HepG2 (cell line): ENCODE data around the gene HSPB3. TPM values are rescaled to one million over a fixed set of nuclear protein-coding genes. Genes with fewer than 3 reads are reported as not detected.

Experiments
- ATAC-seq: fragments of 200-7000 bp; cut with Tn5 transposase; 3 replicates; pipeline ENCODE4 v1.9.1; 2020; ENCODE audit warnings: mild to moderate bottlenecking, moderate library complexity
- BruUV-seq: library from RNA; stranded (reverse); fragments of 400-500 nt; replicated peaks from 2 replicates; lab custom pipeline; 2021; lab: Mats Ljungman, UMichigan
- CTCF ChIA-PET: fragments of 300-600 bp; formaldehyde crosslinking; extraction: SDS; loops from one replicate; lab custom pipeline; 2021; ENCODE audit warnings: low total read pairs, inconsistent platforms, low intra/inter-chr PET ratio; lab: Yijun Ruan, JAX
- POLR2A ChIA-PET: fragments of 350-600 bp; sonication (Branson Sonifier 250); formaldehyde crosslinking; loops from one replicate; lab custom pipeline; 2020; ENCODE audit warnings: antibody characterized with exemption, inconsistent platforms; lab: Yijun Ruan, JAX
- DNase-seq: peaks from one replicate; pipeline ENCODE4 v3.0.0-alpha.2; 2015; ENCODE audit warnings: low spot score
- FAIRE-seq: peaks from 3 replicates; lab custom pipeline; 2011; peaks lifted over from hg19 to GRCh38; lab: Jason Lieb, UNC
- H2AFZ ChIP-seq: one replicate; pipeline ENCODE4 v1.6.1; 2011; ENCODE audit warnings: low read length, inconsistent platforms
- H3K27ac ChIP-seq: fragments of 300-600 bp; 3 replicates; pipeline ENCODE4 v1.8.0; 2011; ENCODE audit warnings: mixed run types, mild to moderate bottlenecking, mixed read lengths, low read length, inconsistent platforms; ENCODE audit not compliant: insufficient read depth; ENCODE audit errors: extremely low read length
- H3K27me3 ChIP-seq, 2 experiments: fragments of 200-600 bp in 1 of 2; 2 replicates in 1 of 2; 3 replicates in 1 of 2; pipeline versions ENCODE4 v1.6.0 to v1.8.0; 2011; ENCODE audit warnings: low read length in 2 of 2, mild to moderate bottlenecking in 2 of 2, moderate library complexity in 2 of 2, inconsistent platforms in 1 of 2; ENCODE audit not compliant: insufficient read depth in 2 of 2, control insufficient read depth in 1 of 2
- H3K36me3 ChIP-seq, 2 experiments: fragments of 200-600 bp in 1 of 2; replicated peaks in 1 of 2; 2 replicates in 1 of 2; 3 replicates in 1 of 2; pipeline versions ENCODE4 v1.5.1 to v1.8.0; 2011; ENCODE audit warnings: low read length in 2 of 2, inconsistent platforms in 1 of 2; ENCODE audit not compliant: insufficient read depth in 2 of 2, control insufficient read depth in 1 of 2
- H3K4me1 ChIP-seq: 2 replicates; pipeline ENCODE4 v1.5.1; 2012; ENCODE audit warnings: low read length, inconsistent platforms; ENCODE audit not compliant: insufficient read depth
- H3K4me2 ChIP-seq: 2 replicates; pipeline ENCODE4 v1.6.0; 2011; ENCODE audit warnings: low read depth, low read length, inconsistent platforms
- H3K4me3 ChIP-seq, 3 experiments: fragments of 200-600 bp in 1 of 3; sonication (generic), shearing (Covaris generic) in 1 of 3; replicated peaks in 1 of 3; 2 replicates each; pipeline ENCODE4 v1.5.1; 2011 to 2016; ENCODE audit warnings: low read length in 3 of 3, inconsistent platforms in 2 of 3, low read depth in 2 of 3, mild to moderate bottlenecking in 2 of 3, control low read depth in 1 of 3, mixed read lengths in 1 of 3; ENCODE audit not compliant: insufficient read depth in 1 of 3
- H3K79me2 ChIP-seq: one replicate; pipeline ENCODE4 v1.6.1; 2011; ENCODE audit warnings: low read length, inconsistent platforms; ENCODE audit not compliant: insufficient read depth
- H3K9ac ChIP-seq: 2 replicates; pipeline ENCODE4 v1.6.0; 2011; ENCODE audit warnings: mild to moderate bottlenecking, low read depth, low read length, inconsistent platforms; ENCODE audit not compliant: insufficient read depth
- H3K9me3 ChIP-seq: 2 replicates; pipeline ENCODE4 v1.5.1; 2012; ENCODE audit warnings: mild to moderate bottlenecking, low read length
- H4K20me1 ChIP-seq: 2 replicates; pipeline ENCODE4 v1.6.0; 2011; ENCODE audit warnings: inconsistent platforms, mild to moderate bottlenecking, low read length, moderate library complexity; ENCODE audit not compliant: insufficient read depth
- ARNTL ChIP-seq: sonication (generic); formaldehyde crosslinking; IDR thresholded peaks from 2 replicates; pipeline ENCODE4 v1.4.0; 2020; ENCODE audit warnings: mild to moderate bottlenecking, missing genetic modification reagents
- FOXK2 ChIP-seq: fragments of 450-650 bp; IDR thresholded peaks from 2 replicates; pipeline ENCODE4 v1.6.1; 2016
- MEF2D ChIP-seq: sonication (generic); formaldehyde crosslinking; IDR thresholded peaks from 2 replicates; pipeline ENCODE4 v1.5.1; 2020; ENCODE audit warnings: mild to moderate bottlenecking, missing genetic modification reagents
- PAX8 ChIP-seq: sonication (generic); formaldehyde crosslinking; IDR thresholded peaks from 2 replicates; pipeline ENCODE4 v1.8.0; 2022; ENCODE audit warnings: mild to moderate bottlenecking, missing genetic modification reagents, borderline replicate concordance
- PHF8 ChIP-seq: sonication (generic); formaldehyde crosslinking; IDR thresholded peaks from 2 replicates; pipeline ENCODE4 v1.5.0; 2020; ENCODE audit warnings: missing genetic modification reagents
- SOX6 ChIP-seq, 2 experiments: fragments of 450-650 bp in 1 of 2; sonication (generic) in 1 of 2; formaldehyde crosslinking in 1 of 2; IDR thresholded peaks; 2 replicates each; pipeline versions ENCODE4 v1.4.0 to v1.6.1; 2017 to 2020; ENCODE audit warnings: antibody characterized with exemption in 1 of 2, mild to moderate bottlenecking in 1 of 2, missing genetic modification reagents in 1 of 2
- ZBTB1 ChIP-seq: sonication (generic); formaldehyde crosslinking; IDR thresholded peaks from 2 replicates; pipeline ENCODE4 v1.4.0; 2020; ENCODE audit warnings: missing genetic modification reagents, borderline replicate concordance
- ZMYM3 ChIP-seq: sonication (generic); formaldehyde crosslinking; IDR thresholded peaks from 2 replicates; pipeline ENCODE4 v1.5.1; 2020; ENCODE audit warnings: mild to moderate bottlenecking, missing genetic modification reagents
- ZNF20 ChIP-seq: sonication (generic); formaldehyde crosslinking; IDR thresholded peaks from 2 replicates; pipeline ENCODE4 v1.4.0; 2020; ENCODE audit warnings: mild to moderate bottlenecking, moderate library complexity, missing genetic modification reagents
- ZNF230 ChIP-seq: sonication (generic); formaldehyde crosslinking; IDR thresholded peaks from 2 replicates; pipeline ENCODE4 v1.4.0; 2020; ENCODE audit warnings: mild to moderate bottlenecking, missing genetic modification reagents
- ZNF567 ChIP-seq: sonication (generic); formaldehyde crosslinking; IDR thresholded peaks from 2 replicates; pipeline ENCODE4 v1.8.1; 2023; ENCODE audit warnings: mild to moderate bottlenecking, missing genetic modification reagents, borderline replicate concordance
- ZNF788 ChIP-seq: sonication (generic); formaldehyde crosslinking; IDR thresholded peaks from 2 replicates; pipeline ENCODE4 v1.5.0; 2020; ENCODE audit warnings: mild to moderate bottlenecking, missing genetic modification reagents, borderline replicate concordance
- WGBS: methylation state at CpG from one replicate; pipeline ENCODE4 v1.1.6; 2017; ENCODE audit warnings: low lambda C conversion rate; 5-methylcytosine and 5-hydroxymethylcytosine counted together
- in situ Hi-C: cut with HindIII; loops from 2 replicates; pipeline ENCODE4 v1.10.0; 2017; ENCODE audit warnings: low pct_unique_long_range_greater_than_20kb; ENCODE audit not compliant: extremely low pct_ligation_motif_present
- intact Hi-C: fragments of 100-400 bp; cut with micrococcal nuclease; formaldehyde crosslinking; loops from one replicate; pipeline ENCODE4 v1.10.0; 2022; ENCODE audit not compliant: unreplicated experiment
- polyA plus RNA-seq, 8 experiments: library from polyadenylated mRNA; depleted of rRNA in 3 of 8; stranded (reverse) in 7 of 8; unstranded in 1 of 8; fragments of >200 nt; fragmentation: Illumina TruSeq in 4 of 8; extraction: Trizol in 4 of 8; gene quantifications; 2 replicates each; pipeline versions ENCODE4 v1.2.1 to v1.2.3, GENCODE V29; 2011 to 2016; ENCODE audit warnings: low read depth in 4 of 8, missing spikeins in 1 of 8, mixed read lengths in 1 of 8; ENCODE audit not compliant: insufficient read depth in 1 of 8
- total RNA-seq, 5 experiments: library from RNA; depleted of rRNA; stranded (reverse); fragments of >200 nt; fragmentation: Illumina TruSeq; extraction: Trizol; gene quantifications; 2 replicates each; pipeline ENCODE4 v1.2.3, GENCODE V29; 2016; ENCODE audit warnings: low read depth in 1 of 5
- TF ChIP-seq, protein P1 (sequence below): sonication (generic); formaldehyde crosslinking; IDR thresholded peaks from 2 replicates; pipeline ENCODE4; 2020; ENCODE audit warnings: missing genetic modification reagents, mild to moderate bottlenecking, borderline replicate concordance
- TF ChIP-seq, protein P2 (sequence below): sonication (generic); formaldehyde crosslinking; IDR thresholded peaks from 2 replicates; pipeline ENCODE4 v1.5.0; 2020; ENCODE audit warnings: mild to moderate bottlenecking, missing genetic modification reagents
- TF ChIP-seq, protein P3 (sequence below): IDR thresholded peaks from 2 replicates; pipeline ENCODE4 v1.6.1; 2012; ENCODE audit warnings: inconsistent platforms
- TF ChIP-seq, protein P4 (sequence below): sonication (generic); formaldehyde crosslinking; conservative IDR thresholded peaks from 2 replicates; pipeline ENCODE4 v1.8.0; 2022; ENCODE audit warnings: missing genetic modification reagents
- TF ChIP-seq, protein P5 (sequence below): sonication (generic); formaldehyde crosslinking; IDR thresholded peaks from 2 replicates; pipeline ENCODE4 v1.9.0; 2021; ENCODE audit warnings: missing genetic modification reagents, borderline replicate concordance

The HSPB3 gene
- total and polyA plus RNA-seq, 2 of the 13 experiments (the other 11 are each of a cell fraction or from before 2014, with no cell fraction given) = not detected

DNA sequence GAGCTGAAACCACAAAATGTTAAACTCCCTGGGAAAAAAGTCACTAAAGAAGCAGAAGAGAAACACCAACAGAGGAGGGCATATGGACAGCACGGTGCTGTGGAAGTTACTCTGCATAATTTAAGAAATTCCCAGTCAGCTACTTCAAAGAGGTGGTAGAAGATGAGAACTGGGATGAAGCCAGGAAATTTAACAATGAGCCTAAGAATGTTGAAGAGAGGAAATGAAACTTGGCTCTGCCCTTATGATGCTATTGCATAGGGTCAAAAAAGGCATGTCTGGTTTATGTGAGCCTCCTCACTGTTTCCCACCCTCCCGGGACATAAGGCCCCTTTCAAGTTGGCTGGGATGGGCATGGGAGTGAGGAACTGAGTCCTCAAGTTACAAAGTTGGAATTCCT is 36.7 kb downstream of the HSPB3 start:
- no TSS peak for BruUV-seq
- Histone ChIP-seq H4K20me1 (no peaks in the 10 kb centered on the region), H3K4me1 (no peaks in the 10 kb centered on the region), H3K79me2 (no peaks in the 10 kb centered on the region), H3K27me3 (no peaks in the 10 kb centered on the region), H3K36me3 (no peaks in the 10 kb centered on the region), H2AFZ (no peak overlapping the region), H3K27ac (no peak overlapping the region), H3K4me3 (no peak overlapping the region), H3K4me2 (no peak overlapping the region), H3K9ac (no peak overlapping the region), H3K9me3 (peaks cover 2% of the 10 kb centered on the region; the same call in 1 of the 2 replicates)
- ChIA-PET POLR2A (no interaction called here), CTCF (no interaction called here)
- in situ Hi-C loops (no loop called here), intact Hi-C loops (no loop called here)
- no peak for ATAC-seq
- FAIRE-seq = no peak
- no peak for DNase-seq
- 0% methylated on average over 2 of the region's 2 CpGs for WGBS
- TF ChIP-seq SOX6 (IDR thresholded peaks at IDR 0.05) (no peak), SOX6 (CRISPR knock-in tag; IDR thresholded peaks at IDR 0.05) (no peak), ZBTB1 (CRISPR knock-in tag) (no peak), ZMYM3 (CRISPR knock-in tag) (no peak), PHF8 (no peak), FOXK2 (no peak), ARNTL (no peak), ZNF230 (no peak), ZNF788 (CRISPR knock-in tag) (no peak), MEF2D (CRISPR knock-in tag) (no peak), PAX8 (CRISPR knock-in tag) (no peak), ZNF567 (no peak), ZNF20 (CRISPR knock-in tag) (no peak)
- TF ChIP-seq, protein P1, sequence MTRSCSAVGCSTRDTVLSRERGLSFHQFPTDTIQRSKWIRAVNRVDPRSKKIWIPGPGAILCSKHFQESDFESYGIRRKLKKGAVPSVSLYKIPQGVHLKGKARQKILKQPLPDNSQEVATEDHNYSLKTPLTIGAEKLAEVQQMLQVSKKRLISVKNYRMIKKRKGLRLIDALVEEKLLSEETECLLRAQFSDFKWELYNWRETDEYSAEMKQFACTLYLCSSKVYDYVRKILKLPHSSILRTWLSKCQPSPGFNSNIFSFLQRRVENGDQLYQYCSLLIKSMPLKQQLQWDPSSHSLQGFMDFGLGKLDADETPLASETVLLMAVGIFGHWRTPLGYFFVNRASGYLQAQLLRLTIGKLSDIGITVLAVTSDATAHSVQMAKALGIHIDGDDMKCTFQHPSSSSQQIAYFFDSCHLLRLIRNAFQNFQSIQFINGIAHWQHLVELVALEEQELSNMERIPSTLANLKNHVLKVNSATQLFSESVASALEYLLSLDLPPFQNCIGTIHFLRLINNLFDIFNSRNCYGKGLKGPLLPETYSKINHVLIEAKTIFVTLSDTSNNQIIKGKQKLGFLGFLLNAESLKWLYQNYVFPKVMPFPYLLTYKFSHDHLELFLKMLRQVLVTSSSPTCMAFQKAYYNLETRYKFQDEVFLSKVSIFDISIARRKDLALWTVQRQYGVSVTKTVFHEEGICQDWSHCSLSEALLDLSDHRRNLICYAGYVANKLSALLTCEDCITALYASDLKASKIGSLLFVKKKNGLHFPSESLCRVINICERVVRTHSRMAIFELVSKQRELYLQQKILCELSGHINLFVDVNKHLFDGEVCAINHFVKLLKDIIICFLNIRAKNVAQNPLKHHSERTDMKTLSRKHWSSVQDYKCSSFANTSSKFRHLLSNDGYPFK (CRISPR knock-in tag) = no peak
- TF ChIP-seq, protein P2, sequence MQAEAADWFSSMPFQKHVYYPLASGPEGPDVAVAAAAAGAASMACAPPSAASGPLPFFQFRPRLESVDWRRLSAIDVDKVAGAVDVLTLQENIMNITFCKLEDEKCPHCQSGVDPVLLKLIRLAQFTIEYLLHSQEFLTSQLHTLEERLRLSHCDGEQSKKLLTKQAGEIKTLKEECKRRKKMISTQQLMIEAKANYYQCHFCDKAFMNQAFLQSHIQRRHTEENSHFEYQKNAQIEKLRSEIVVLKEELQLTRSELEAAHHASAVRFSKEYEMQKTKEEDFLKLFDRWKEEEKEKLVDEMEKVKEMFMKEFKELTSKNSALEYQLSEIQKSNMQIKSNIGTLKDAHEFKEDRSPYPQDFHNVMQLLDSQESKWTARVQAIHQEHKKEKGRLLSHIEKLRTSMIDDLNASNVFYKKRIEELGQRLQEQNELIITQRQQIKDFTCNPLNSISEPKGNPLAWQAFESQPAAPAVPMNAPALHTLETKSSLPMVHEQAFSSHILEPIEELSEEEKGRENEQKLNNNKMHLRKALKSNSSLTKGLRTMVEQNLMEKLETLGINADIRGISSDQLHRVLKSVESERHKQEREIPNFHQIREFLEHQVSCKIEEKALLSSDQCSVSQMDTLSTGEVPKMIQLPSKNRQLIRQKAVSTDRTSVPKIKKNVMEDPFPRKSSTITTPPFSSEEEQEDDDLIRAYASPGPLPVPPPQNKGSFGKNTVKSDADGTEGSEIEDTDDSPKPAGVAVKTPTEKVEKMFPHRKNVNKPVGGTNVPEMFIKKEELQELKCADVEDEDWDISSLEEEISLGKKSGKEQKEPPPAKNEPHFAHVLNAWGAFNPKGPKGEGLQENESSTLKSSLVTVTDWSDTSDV (CRISPR knock-in tag) = no peak
- TF ChIP-seq, protein P3, sequence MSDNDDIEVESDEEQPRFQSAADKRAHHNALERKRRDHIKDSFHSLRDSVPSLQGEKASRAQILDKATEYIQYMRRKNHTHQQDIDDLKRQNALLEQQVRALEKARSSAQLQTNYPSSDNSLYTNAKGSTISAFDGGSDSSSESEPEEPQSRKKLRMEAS = no peak
- TF ChIP-seq, protein P4, sequence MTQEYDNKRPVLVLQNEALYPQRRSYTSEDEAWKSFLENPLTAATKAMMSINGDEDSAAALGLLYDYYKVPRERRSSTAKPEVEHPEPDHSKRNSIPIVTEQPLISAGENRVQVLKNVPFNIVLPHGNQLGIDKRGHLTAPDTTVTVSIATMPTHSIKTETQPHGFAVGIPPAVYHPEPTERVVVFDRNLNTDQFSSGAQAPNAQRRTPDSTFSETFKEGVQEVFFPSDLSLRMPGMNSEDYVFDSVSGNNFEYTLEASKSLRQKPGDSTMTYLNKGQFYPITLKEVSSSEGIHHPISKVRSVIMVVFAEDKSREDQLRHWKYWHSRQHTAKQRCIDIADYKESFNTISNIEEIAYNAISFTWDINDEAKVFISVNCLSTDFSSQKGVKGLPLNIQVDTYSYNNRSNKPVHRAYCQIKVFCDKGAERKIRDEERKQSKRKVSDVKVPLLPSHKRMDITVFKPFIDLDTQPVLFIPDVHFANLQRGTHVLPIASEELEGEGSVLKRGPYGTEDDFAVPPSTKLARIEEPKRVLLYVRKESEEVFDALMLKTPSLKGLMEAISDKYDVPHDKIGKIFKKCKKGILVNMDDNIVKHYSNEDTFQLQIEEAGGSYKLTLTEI = no peak
- TF ChIP-seq, protein P5, sequence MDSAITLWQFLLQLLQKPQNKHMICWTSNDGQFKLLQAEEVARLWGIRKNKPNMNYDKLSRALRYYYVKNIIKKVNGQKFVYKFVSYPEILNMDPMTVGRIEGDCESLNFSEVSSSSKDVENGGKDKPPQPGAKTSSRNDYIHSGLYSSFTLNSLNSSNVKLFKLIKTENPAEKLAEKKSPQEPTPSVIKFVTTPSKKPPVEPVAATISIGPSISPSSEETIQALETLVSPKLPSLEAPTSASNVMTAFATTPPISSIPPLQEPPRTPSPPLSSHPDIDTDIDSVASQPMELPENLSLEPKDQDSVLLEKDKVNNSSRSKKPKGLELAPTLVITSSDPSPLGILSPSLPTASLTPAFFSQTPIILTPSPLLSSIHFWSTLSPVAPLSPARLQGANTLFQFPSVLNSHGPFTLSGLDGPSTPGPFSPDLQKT = no peak
